Measurements from ENCODE around the gene CHD9NB. TPM values are rescaled to one million over a fixed set of nuclear protein-coding genes. Genes with fewer than 3 reads are reported as not detected.

The CHD9NB gene
- total RNA-seq, 1 donor from 2014 or later = not detected

- Mint-ChIP-seq H3K27me3 (no peaks in the 10 kb centered on the region), H3K36me3 (ENCODE audit: low read depth) (no peaks in the 10 kb centered on the region), H3K4me3 (peak overlapping the region; percentile 83), H3K4me1 (peaks cover 75% of the 10 kb centered on the region), H3K9me3 (no peaks in the 10 kb centered on the region), H3K27ac (peak overlapping the region; percentile 93)
- ChIA-PET CTCF (interaction anchor here (0.9 to 5.1 kb wide), 6 partner anchors 13 to 44 kb away, joined by 3 to 45 read pairs (median 5); partner anchors contain the start of gene CHD9), POLR2A (interaction anchor here (0.8 to 3.4 kb wide), 16 partner anchors 8 to 336 kb away, joined by 3 to 30 read pairs (median 4); partner anchors contain the start of genes CHD9 and RBL2)
- intact Hi-C loops (cut with micrococcal nuclease) = loop anchor here (1.0 to 2.0 kb wide), 4 partner anchors 16 to 43 kb away; no protein-coding TSS in a partner anchor
- DNase-seq = peak; percentile 55
- no peak for TF ChIP-seq CTCF (IDR thresholded peaks at IDR 0.05)
- peak; percentile 80 for ATAC-seq (ENCODE audit: low read depth)
Measured at GRCh38 chr16:53098526-53099317, 46.0 kb upstream of the CHD9NB start.

DNA sequence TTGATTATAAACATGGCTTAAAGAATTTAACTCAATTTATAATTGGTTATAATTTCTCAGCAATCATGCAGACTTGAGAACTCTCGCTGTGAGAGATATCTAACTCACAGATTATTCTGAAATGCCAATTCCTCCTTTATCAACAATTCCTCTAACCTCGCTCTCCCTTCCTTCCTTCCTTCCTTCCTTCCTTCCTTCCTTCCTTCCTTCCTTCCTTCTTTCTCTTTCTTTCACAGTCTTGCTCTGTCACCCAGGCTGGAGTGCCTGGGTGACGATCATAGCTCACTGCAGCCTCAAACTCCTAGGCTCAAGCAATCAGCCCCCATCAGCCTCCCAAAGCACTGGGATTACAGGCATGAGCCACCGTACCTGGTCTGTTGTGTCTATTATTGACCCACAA is 44.5 kb upstream of the CHD9NB start:
- TF ChIP-seq CTCF (IDR thresholded peaks at IDR 0.05) = no peak
- intact Hi-C loops (cut with micrococcal nuclease) = no loop called here
- Mint-ChIP-seq H3K27ac (peak overlapping the region; percentile 93), H3K4me1 (peaks cover 86% of the 10 kb centered on the region), H3K27me3 (no peaks in the 10 kb centered on the region), H3K4me3 (no peak overlapping the region), H3K36me3 (ENCODE audit: low read depth) (no peaks in the 10 kb centered on the region), H3K9me3 (no peaks in the 10 kb centered on the region)
- DNase-seq = no peak
- CTCF ChIA-PET = interaction anchor here (5.1 kb wide), 1 partner anchor 42 kb away, joined by 45 read pairs; the partner anchor contains the start of gene CHD9
- POLR2A ChIA-PET = interaction anchor here (0.6 kb wide), 1 partner anchor 175 kb away, joined by 5 read pairs; no protein-coding TSS in a partner anchor
- ATAC-seq (ENCODE audit: low read depth) = no peak

GRCh38 chr16:53094013-53094630 is 41.4 kb upstream of the CHD9NB start:
- H3K4me3 Mint-ChIP-seq = no peak overlapping the region

GRCh38 chr16:53093162-53093744 is 40.6 kb upstream of the CHD9NB start:
- Mint-ChIP-seq H3K27ac (peak overlapping the region; percentile 90), H3K27me3 (no peaks in the 10 kb centered on the region), H3K4me3 (no peak overlapping the region), H3K9me3 (no peaks in the 10 kb centered on the region), H3K36me3 (ENCODE audit: low read depth) (no peaks in the 10 kb centered on the region), H3K4me1 (peaks cover 85% of the 10 kb centered on the region)
- ChIA-PET CTCF (interaction anchor here (0.9 kb wide), 1 partner anchor 38 kb away, joined by 4 read pairs; the partner anchor contains the start of gene CHD9), POLR2A (interaction anchor here (0.5 to 1.3 kb wide), 4 partner anchors 29 to 159 kb away, joined by 3 to 9 read pairs (median 8); no protein-coding TSS in a partner anchor)
- intact Hi-C loops (cut with micrococcal nuclease) = no loop called here
- TF ChIP-seq CTCF (IDR thresholded peaks at IDR 0.05) = no peak
- DNase-seq = no peak
- no peak for ATAC-seq (ENCODE audit: low read depth)

More at GRCh38 chr16:53094013-53094630, 41.4 kb upstream of the CHD9NB start:
- CTCF ChIA-PET = interaction anchor here (0.9 kb wide), 1 partner anchor 39 kb away, joined by 4 read pairs; the partner anchor contains the start of gene CHD9
- no peak for TF ChIP-seq CTCF (IDR thresholded peaks at IDR 0.05)
- H3K36me3 Mint-ChIP-seq (ENCODE audit: low read depth) = no peaks in the 10 kb centered on the region
- intact Hi-C loops (cut with micrococcal nuclease) = no loop called here
- DNase-seq = peak; percentile 30
- ATAC-seq (ENCODE audit: low read depth) = peak; percentile 47
- POLR2A ChIA-PET = interaction anchor here (1.0 to 1.3 kb wide), 3 partner anchors 30 to 39 kb away, joined by 3 to 9 read pairs (median 8); no protein-coding TSS in a partner anchor
- H3K4me1 Mint-ChIP-seq = peaks cover 90% of the 10 kb centered on the region
- no peaks in the 10 kb centered on the region for H3K9me3 Mint-ChIP-seq
- peak overlapping the region; percentile 90 for H3K27ac Mint-ChIP-seq
- H3K27me3 Mint-ChIP-seq = no peaks in the 10 kb centered on the region

All from activated B cell treated with CpG ODN at 0.5 μM for 24 hours (primary cell).